Thyroid gland (tissue), 4 donors: ENCODE results near the gene AAMP. TPM values are rescaled to one million over a fixed set of nuclear protein-coding genes. Genes with fewer than 3 reads are reported as not detected.

Experiments used
- DNase-seq, 2 donors: peaks; one replicate each; pipeline ENCODE4 v3.0.0-alpha.2; 2019
- H3K27ac ChIP-seq, 3 donors: fragments of 200-600 bp; sonication (generic); 1 replicate in 2 of 3; 2 replicates in 1 of 3; pipeline ENCODE4 v1.5.1; 2016 to 2019; ENCODE audit warnings: mild to moderate bottlenecking in 1 of 3, moderate library complexity in 1 of 3
- H3K27me3 ChIP-seq: fragments of 200-600 bp; sonication (generic); one replicate; pipeline ENCODE4 v1.5.1; 2019
- H3K36me3 ChIP-seq, 2 donors: fragments of 200-600 bp; sonication (generic); one replicate each; pipeline ENCODE4 v1.5.1; 2016 to 2019
- H3K4me1 ChIP-seq, 2 donors: fragments of 200-600 bp; sonication (generic); one replicate each; pipeline ENCODE4 v1.5.1; 2017 to 2019
- H3K4me3 ChIP-seq, 3 donors: fragments of 200-600 bp; sonication (generic); replicated peaks in 1 of 3; 1 replicate in 2 of 3; 2 replicates in 1 of 3; pipeline ENCODE4 v1.5.1; 2016; ENCODE audit warnings: mild to moderate bottlenecking in 1 of 3
- H3K9me3 ChIP-seq: fragments of 200-600 bp; sonication (generic); one replicate; pipeline ENCODE4 v1.5.1; 2017
- POLR2A ChIP-seq, 2 donors: fragments of 450-650 bp; IDR thresholded peaks; one replicate each; pipeline ENCODE4 v1.6.1; 2017; ENCODE audit warnings: antibody characterized with exemption in 2 of 2, mild to moderate bottlenecking in 2 of 2, moderate library complexity in 1 of 2
- whole genome bisulfite sequencing, 2 donors: methylation state at CpG; one replicate each; pipeline ENCODE4 v1.1.5; 2017; 5-methylcytosine and 5-hydroxymethylcytosine counted together
- intact Hi-C: fragments of 100-400 bp; cut with DNase I; formaldehyde crosslinking; loops from one replicate; pipeline ENCODE4 v1.15.1; 2023
- total RNA-seq, 4 donors: library from RNA; depleted of rRNA; stranded (reverse); fragments of >200 nt; gene quantifications; one replicate each; pipeline ENCODE4 v1.2.3, GENCODE V29; 2016
- TF ChIP-seq, protein P1 (sequence below), 6 experiments: fragments of 200-600 bp in 3 of 6; fragments of 450-650 bp in 3 of 6; sonication (generic) in 3 of 6; IDR thresholded peaks; one replicate each; pipeline ENCODE4 v1.5.1; 2016 to 2019; ENCODE audit warnings: antibody characterized with exemption in 6 of 6, mild to moderate bottlenecking in 2 of 6, inconsistent platforms in 1 of 6, moderate library complexity in 1 of 6

Gene AAMP
- total RNA-seq, 4 donors from 2014 or later = 86.9 to 175 (median 121) TPM

DNA sequence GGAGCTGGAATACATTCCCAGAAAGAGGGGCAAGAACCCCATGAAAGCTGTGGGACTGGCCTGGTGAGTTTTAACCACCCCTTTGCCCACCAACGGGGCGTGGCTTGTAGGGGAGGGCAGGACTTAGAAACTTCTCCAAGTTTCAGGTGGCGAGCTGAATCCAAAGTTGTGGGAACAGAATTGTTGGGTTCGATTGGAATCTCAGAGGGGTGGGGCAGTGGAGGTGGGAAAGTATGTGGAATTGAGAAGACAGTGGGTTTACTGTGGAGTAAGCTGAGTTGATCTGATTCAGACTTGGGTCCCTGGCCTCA is 1.5 kb upstream of the AAMP start:
- peaks cover 32 to 46% of the 10 kb centered on the region in 2 donors for H3K4me1 ChIP-seq
- peak overlapping the region in 1 of 3 donors; percentile 88 for H3K4me3 ChIP-seq
- WGBS, 2 donors = 44 to 52% methylated on average over 4 of the region's 4 CpGs
- intact Hi-C loops = loop anchor here (5.0 kb wide), 1 partner anchor 131 kb away; no protein-coding TSS in a partner anchor
- H3K36me3 ChIP-seq = peaks cover 32 to 40% of the 10 kb centered on the region in 2 donors
- no peak for TF ChIP-seq POLR2A (IDR thresholded peaks at IDR 0.05)
- TF ChIP-seq, protein P1, sequence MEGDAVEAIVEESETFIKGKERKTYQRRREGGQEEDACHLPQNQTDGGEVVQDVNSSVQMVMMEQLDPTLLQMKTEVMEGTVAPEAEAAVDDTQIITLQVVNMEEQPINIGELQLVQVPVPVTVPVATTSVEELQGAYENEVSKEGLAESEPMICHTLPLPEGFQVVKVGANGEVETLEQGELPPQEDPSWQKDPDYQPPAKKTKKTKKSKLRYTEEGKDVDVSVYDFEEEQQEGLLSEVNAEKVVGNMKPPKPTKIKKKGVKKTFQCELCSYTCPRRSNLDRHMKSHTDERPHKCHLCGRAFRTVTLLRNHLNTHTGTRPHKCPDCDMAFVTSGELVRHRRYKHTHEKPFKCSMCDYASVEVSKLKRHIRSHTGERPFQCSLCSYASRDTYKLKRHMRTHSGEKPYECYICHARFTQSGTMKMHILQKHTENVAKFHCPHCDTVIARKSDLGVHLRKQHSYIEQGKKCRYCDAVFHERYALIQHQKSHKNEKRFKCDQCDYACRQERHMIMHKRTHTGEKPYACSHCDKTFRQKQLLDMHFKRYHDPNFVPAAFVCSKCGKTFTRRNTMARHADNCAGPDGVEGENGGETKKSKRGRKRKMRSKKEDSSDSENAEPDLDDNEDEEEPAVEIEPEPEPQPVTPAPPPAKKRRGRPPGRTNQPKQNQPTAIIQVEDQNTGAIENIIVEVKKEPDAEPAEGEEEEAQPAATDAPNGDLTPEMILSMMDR (IDR thresholded peaks at IDR 0.05) = no peak
- no peaks in the 10 kb centered on the region for H3K9me3 ChIP-seq
- no peaks in the 10 kb centered on the region for H3K27me3 ChIP-seq
- DNase-seq = peak; percentile 43 to 55
- peak overlapping the region; percentile 55 to 84 (median 83) for H3K27ac ChIP-seq

DNA sequence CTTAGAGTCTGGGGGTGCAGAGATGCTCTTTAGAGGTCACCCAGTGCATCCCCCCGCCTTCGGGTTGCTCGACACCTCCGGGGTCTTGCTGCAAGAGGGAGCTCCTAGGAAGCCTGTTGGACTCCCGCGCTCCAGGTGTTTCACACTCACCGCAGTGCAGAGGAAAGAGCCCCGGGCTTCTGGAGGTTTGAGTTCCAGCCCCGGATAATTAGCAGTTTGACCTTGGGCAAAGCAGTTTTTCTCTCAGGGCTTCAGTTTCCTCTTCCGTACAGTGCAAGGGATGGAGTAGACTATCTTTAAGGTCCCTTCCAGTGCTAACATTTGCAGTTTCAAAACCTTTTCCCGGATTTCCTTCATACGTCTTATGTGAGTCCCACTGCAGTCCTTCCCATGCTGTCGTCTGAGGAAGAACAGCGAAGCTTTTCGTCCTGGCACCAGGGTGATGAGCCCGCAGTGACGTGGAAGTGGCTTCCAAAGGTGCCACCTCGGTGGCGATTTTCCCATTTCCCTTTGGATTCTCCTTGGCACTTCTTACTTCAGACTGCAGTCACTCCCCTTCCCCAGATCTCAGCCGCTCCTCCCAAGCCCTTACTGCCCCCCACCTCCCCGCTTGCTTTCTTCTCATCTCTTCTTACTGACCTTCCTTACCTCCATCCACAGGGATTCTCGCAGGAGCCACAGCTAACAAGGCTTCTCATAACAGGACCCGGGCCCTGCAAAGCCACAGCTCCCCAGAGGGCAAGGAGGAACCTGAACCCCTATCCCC is 967 bp upstream of the AAMP start:
- no peak for DNase-seq
- WGBS, 2 donors = 3% methylated on average over 23 of the region's 23 CpGs
- Histone ChIP-seq H3K27ac (peak overlapping the region; percentile 55 to 84 (median 83)), H3K4me1 (peaks cover 32 to 46% of the 10 kb centered on the region in 2 donors), H3K4me3 (peak overlapping the region; percentile 27 to 88 (median 85)), H3K36me3 (peaks cover 32 to 38% of the 10 kb centered on the region in 2 donors), H3K9me3 (no peaks in the 10 kb centered on the region), H3K27me3 (no peaks in the 10 kb centered on the region)
- intact Hi-C loops = loop anchor here (5.0 kb wide), 1 partner anchor 131 kb away; no protein-coding TSS in a partner anchor
- TF ChIP-seq POLR2A (IDR thresholded peaks at IDR 0.05) = no peak
- TF ChIP-seq, protein P1 (IDR thresholded peaks at IDR 0.05) = no peak

DNA sequence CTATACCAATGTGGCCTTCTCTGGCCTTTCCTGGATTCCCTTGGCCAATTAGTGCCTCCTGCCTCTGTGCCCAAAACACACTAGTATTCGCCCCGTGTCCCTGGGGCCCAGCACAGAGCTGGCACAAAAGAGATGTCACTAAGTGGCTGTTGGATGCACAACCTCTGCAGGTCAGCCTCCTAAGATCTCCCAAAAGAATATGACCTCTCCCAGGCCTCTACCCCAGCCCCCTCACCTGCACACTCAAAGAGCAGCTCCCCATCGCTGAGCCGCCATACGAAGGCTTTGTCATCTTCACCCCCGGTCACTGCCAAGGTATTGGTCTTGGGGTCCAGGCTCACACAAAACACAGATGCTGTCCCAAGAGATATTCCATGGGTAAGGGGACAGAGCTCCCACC is 2.7 kb downstream of the AAMP start:
- TF ChIP-seq POLR2A (IDR thresholded peaks at IDR 0.05) = no peak
- TF ChIP-seq, protein P1 (IDR thresholded peaks at IDR 0.05) = no peak
- H3K27ac ChIP-seq = no peak overlapping the region
- H3K9me3 ChIP-seq = no peaks in the 10 kb centered on the region
- WGBS, 2 donors = 96% methylated on average over 6 of the region's 6 CpGs
- intact Hi-C loops = loop anchor here (10.0 kb wide), 2 partner anchors 52 to 298 kb away; partner anchors contain the start of genes ARPC2, CNOT9 and USP37
- peaks cover 22 to 24% of the 10 kb centered on the region in 2 donors for H3K4me1 ChIP-seq
- H3K4me3 ChIP-seq = no peak overlapping the region
- DNase-seq = no peak
- no peaks in the 10 kb centered on the region for H3K27me3 ChIP-seq
- H3K36me3 ChIP-seq = peaks cover 34 to 35% of the 10 kb centered on the region in 2 donors

DNA sequence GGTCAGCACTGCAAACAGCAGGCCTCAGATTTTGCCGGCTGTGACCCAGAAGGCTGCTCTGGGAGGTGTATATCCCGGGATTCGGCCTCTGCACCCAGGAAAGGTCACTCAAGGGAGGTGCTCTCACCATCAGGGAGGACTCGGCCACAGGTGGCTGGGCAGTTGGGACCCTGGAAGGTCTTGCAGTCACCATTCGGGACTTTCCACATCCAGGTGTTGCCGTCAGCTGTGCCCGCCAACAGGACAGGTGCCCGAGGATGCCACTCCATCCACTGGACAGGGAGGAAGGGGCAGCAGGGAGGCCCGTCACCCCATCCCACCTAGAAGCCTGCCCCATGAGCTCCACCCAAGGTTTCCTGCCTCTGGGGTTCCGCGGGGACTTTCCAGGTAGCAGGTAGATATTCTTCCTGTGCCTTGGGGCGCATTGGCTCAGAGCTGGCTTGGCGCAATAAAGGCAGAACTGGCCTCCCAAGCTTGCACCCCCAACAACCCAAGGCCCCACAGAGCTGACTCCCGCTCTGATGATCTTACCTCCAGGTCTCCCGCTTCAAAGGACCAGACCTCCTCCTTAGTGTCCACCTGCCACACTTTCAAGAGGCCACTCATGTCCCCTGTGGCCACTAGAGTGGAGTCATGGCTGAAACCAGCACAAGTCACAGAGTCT is 3.5 kb downstream of the AAMP start:
- H3K36me3 ChIP-seq = peaks cover 34 to 35% of the 10 kb centered on the region in 2 donors
- H3K27me3 ChIP-seq = no peaks in the 10 kb centered on the region
- 96 to 98% methylated on average over 8 to 13 of the region's 15 CpGs for WGBS, 2 donors
- no peak for TF ChIP-seq POLR2A (IDR thresholded peaks at IDR 0.05)
- TF ChIP-seq, protein P1 (IDR thresholded peaks at IDR 0.05) = no peak
- H3K27ac ChIP-seq = no peak overlapping the region
- peaks cover 13 to 17% of the 10 kb centered on the region in 2 donors for H3K4me1 ChIP-seq
- no peak overlapping the region for H3K4me3 ChIP-seq
- no peak for DNase-seq
- intact Hi-C loops = loop anchor here (10.0 kb wide), 2 partner anchors 52 to 298 kb away; partner anchors contain the start of genes ARPC2, CNOT9 and USP37
- H3K9me3 ChIP-seq = no peaks in the 10 kb centered on the region
